ENCODE data around the gene ADGRF3. TPM values are rescaled to one million over a fixed set of nuclear protein-coding genes. Genes with fewer than 3 reads are reported as not detected.

The ADGRF3 gene
- total and polyA plus RNA-seq, 9 of the 15 experiments (the other 6 are each of a cell fraction or from before 2014, with no cell fraction given), result 0.04 to 0.54 (median 0.16) TPM; not detected in 2

DNA sequence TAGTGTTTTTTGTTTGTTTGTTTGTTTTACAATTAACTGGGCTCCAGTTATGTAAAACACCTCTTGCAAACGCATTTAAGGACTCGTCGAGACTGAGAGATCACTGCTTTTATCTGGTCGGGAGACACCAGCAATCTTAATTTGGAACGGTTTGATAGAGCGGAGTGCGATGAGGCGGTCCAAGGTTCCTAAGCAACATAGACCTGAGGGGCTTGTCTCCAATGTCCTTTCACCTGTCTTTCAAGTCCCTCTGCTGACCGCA lies 1.4 kb downstream of the ADGRF3 start (continued):
- TF ChIP-seq ZNF134 (CRISPR knock-in tag; conservative IDR thresholded peaks at IDR 0.05) (0 out of 2 replicates have a peak, but pooled peaks have one; percentile 15), ZNF431 (CRISPR knock-in tag; IDR thresholded peaks at IDR 0.05) (peak; percentile 36; the same call in 1 of the 2 replicates), CHD1 (IDR thresholded peaks at IDR 0.05; ENCODE audit: low read length) (peak; percentile 65), KDM5B (IDR thresholded peaks at IDR 0.05; ENCODE audit: insufficient replicate concordance, low read depth, low read length) (peak; percentile 18), NFRKB (IDR thresholded peaks at IDR 0.05; ENCODE audit: low read depth) (0 out of 2 replicates have a peak, but pooled peaks have one; percentile 87), ZNF263 (CRISPR knock-in tag; IDR thresholded peaks at IDR 0.05; ENCODE audit: borderline replicate concordance) (peak; percentile 36; the same call in 1 of the 2 replicates)
- TF ChIP-seq, protein P1, sequence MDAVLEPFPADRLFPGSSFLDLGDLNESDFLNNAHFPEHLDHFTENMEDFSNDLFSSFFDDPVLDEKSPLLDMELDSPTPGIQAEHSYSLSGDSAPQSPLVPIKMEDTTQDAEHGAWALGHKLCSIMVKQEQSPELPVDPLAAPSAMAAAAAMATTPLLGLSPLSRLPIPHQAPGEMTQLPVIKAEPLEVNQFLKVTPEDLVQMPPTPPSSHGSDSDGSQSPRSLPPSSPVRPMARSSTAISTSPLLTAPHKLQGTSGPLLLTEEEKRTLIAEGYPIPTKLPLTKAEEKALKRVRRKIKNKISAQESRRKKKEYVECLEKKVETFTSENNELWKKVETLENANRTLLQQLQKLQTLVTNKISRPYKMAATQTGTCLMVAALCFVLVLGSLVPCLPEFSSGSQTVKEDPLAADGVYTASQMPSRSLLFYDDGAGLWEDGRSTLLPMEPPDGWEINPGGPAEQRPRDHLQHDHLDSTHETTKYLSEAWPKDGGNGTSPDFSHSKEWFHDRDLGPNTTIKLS (IDR thresholded peaks at IDR 0.05; ENCODE audit: borderline replicate concordance, low read depth), result no peak
- TF ChIP-seq, protein P2, sequence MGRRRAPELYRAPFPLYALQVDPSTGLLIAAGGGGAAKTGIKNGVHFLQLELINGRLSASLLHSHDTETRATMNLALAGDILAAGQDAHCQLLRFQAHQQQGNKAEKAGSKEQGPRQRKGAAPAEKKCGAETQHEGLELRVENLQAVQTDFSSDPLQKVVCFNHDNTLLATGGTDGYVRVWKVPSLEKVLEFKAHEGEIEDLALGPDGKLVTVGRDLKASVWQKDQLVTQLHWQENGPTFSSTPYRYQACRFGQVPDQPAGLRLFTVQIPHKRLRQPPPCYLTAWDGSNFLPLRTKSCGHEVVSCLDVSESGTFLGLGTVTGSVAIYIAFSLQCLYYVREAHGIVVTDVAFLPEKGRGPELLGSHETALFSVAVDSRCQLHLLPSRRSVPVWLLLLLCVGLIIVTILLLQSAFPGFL (CRISPR knock-in tag; IDR thresholded peaks at IDR 0.05), result no peak
